ENCODE results near the gene ZNF48.

ZNF48 gene

GRCh38 chr16:30358990-30359870, 36.0 kb upstream of the ZNF48 start:
- DNase-seq, result no peak

GRCh38 chr16:30359871-30360170, 35.4 kb upstream of the ZNF48 start:
- DNase-seq, result no peak

GRCh38 chr16:30361180-30361579, 34.0 kb upstream of the ZNF48 start:
- DNase-seq, result no peak

- no peak for DNase-seq
Measured at GRCh38 chr16:30365200-30365599, 30.0 kb upstream of the ZNF48 start.

- DNase-seq, result no peak
Measured at GRCh38 chr16:30366511-30366910, 28.7 kb upstream of the ZNF48 start.

- no peak for DNase-seq
Measured at GRCh38 chr16:30367349-30368009, 27.7 kb upstream of the ZNF48 start.

GRCh38 chr16:30368122-30368791, 27.0 kb upstream of the ZNF48 start:
- DNase-seq, result no peak

GRCh38 chr16:30368792-30369090, 26.5 kb upstream of the ZNF48 start:
- no peak for DNase-seq

GRCh38 chr16:30369091-30369937, 25.9 kb upstream of the ZNF48 start:
- DNase-seq, result peak; percentile 41

- no peak for DNase-seq
Measured at GRCh38 chr16:30369938-30370455, 25.2 kb upstream of the ZNF48 start.

GRCh38 chr16:30370456-30371247, 24.6 kb upstream of the ZNF48 start, which contains the start of gene TBC1D10B:
Gene TBC1D10B (minus strand): TSS chr16:30370494. CDS start chr16:30370183, 311 bp downstream.
- peak; percentile 100 for DNase-seq

- no peak for DNase-seq
Measured at GRCh38 chr16:30371248-30371816, 23.9 kb upstream of the ZNF48 start.

- DNase-seq, result no peak
Measured at GRCh38 chr16:30372038-30372712, 23.0 kb upstream of the ZNF48 start.

- DNase-seq, result no peak
Measured at GRCh38 chr16:30372725-30373124, 22.5 kb upstream of the ZNF48 start.

GRCh38 chr16:30374538-30374937, 20.7 kb upstream of the ZNF48 start, which contains the start of gene MYL11:
Gene MYL11 (plus strand): TSS chr16:30374802. CDS start chr16:30374858, 56 bp downstream.
- DNase-seq, result no peak

GRCh38 chr16:30375864-30376263, 19.4 kb upstream of the ZNF48 start:
- DNase-seq, result no peak

- no peak for DNase-seq
Measured at GRCh38 chr16:30376461-30376902, 18.7 kb upstream of the ZNF48 start.

- DNase-seq, result no peak
Measured at GRCh38 chr16:30377050-30377811, 18.0 kb upstream of the ZNF48 start.

- DNase-seq, result peak; percentile 86
Measured at GRCh38 chr16:30377812-30378235, 17.4 kb upstream of the ZNF48 start.
